Ishikawa (cell line): ENCODE results near the gene FIBCD1.

Experiments used
- CREB1 ChIP-seq: IDR thresholded peaks from 2 replicates; pipeline ENCODE4 v1.6.1; 2012; ENCODE audit warnings: low read depth
- RAD21 ChIP-seq: IDR thresholded peaks from 2 replicates; pipeline ENCODE4 v1.6.1; 2012; ENCODE audit warnings: low read depth
- TAF1 ChIP-seq: IDR thresholded peaks from 2 replicates; pipeline ENCODE4 v1.6.1; 2012; ENCODE audit warnings: low read depth, mild to moderate bottlenecking
- TEAD4 ChIP-seq: IDR thresholded peaks from 2 replicates; pipeline ENCODE4 v1.6.1; 2012
- USF1 ChIP-seq: IDR thresholded peaks from 2 replicates; pipeline ENCODE4 v1.6.1; 2012

GRCh38 chr9:130872912-130873503 is 66.0 kb downstream of the FIBCD1 start:
- no peak for TF ChIP-seq RAD21
- TF ChIP-seq TEAD4, result no peak
- TF ChIP-seq CREB1, result no peak
- TF ChIP-seq USF1, result no peak
- no peak for TF ChIP-seq TAF1
